Measurements from ENCODE around the gene TNF.

DNA sequence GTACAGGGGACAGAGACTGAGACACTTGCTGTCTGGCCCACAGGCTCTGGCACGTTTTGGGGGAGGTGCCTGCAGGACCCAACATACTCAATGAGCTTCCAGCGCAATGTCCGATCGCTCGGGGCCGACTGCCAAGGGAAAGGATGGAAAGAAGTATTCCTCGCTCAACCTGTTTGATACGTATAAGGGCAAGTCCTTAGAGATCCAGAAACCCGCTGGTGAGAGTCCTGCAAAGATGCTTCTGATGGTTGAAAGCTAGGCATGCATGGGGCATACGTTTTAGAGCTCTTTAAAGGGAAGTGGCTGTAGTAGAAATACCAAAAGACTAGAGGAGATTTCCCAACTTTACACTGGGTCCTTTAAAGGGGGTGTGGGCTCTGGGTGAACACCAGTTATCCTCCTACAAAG, 47.3 kb downstream of the TNF start:
- TF ChIP-seq, protein P1, sequence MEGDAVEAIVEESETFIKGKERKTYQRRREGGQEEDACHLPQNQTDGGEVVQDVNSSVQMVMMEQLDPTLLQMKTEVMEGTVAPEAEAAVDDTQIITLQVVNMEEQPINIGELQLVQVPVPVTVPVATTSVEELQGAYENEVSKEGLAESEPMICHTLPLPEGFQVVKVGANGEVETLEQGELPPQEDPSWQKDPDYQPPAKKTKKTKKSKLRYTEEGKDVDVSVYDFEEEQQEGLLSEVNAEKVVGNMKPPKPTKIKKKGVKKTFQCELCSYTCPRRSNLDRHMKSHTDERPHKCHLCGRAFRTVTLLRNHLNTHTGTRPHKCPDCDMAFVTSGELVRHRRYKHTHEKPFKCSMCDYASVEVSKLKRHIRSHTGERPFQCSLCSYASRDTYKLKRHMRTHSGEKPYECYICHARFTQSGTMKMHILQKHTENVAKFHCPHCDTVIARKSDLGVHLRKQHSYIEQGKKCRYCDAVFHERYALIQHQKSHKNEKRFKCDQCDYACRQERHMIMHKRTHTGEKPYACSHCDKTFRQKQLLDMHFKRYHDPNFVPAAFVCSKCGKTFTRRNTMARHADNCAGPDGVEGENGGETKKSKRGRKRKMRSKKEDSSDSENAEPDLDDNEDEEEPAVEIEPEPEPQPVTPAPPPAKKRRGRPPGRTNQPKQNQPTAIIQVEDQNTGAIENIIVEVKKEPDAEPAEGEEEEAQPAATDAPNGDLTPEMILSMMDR (conservative IDR thresholded peaks at IDR 0.05; ENCODE audit: low read length) = no peak
- TF ChIP-seq EZH2phosphoT487 (IDR thresholded peaks at IDR 0.05; ENCODE audit: borderline replicate concordance, low read depth, low read length) = no peak
